H9 (cell line): ENCODE measurements around the gene CEACAM4. TPM values are rescaled to one million over a fixed set of nuclear protein-coding genes. Genes with fewer than 3 reads are reported as not detected.

Experiments used
- DNase-seq: peaks from one replicate; pipeline ENCODE4 v3.0.0-alpha.2; 2017
- H2AFZ ChIP-seq: one replicate; pipeline ENCODE4 v1.6.1; 2013; ENCODE audit warnings: mild to moderate bottlenecking, low read length, control low read depth, moderate library complexity
- H2AK5ac ChIP-seq: 2 replicates; pipeline ENCODE4 v1.6.1; 2013; ENCODE audit warnings: low read length, control low read depth, mixed read lengths; ENCODE audit not compliant: insufficient read length
- H2BK120ac ChIP-seq: one replicate; pipeline ENCODE4 v1.6.1; 2013; ENCODE audit warnings: low read depth, mild to moderate bottlenecking, low read length, control low read depth, inconsistent platforms; ENCODE audit not compliant: poor library complexity, severe bottlenecking
- H2BK12ac ChIP-seq: 2 replicates; pipeline ENCODE4 v1.6.1; 2013; ENCODE audit warnings: low read length, control low read depth, mixed read lengths, low read depth; ENCODE audit not compliant: insufficient read length
- H2BK15ac ChIP-seq: 2 replicates; pipeline ENCODE4 v1.6.1; 2013; ENCODE audit warnings: low read depth, low read length, control low read depth
- H2BK20ac ChIP-seq: one replicate; pipeline ENCODE4 v1.6.1; 2013; ENCODE audit warnings: low read depth, mild to moderate bottlenecking, low read length, control low read depth, inconsistent platforms; ENCODE audit not compliant: poor library complexity, severe bottlenecking
- H2BK5ac ChIP-seq: 2 replicates; pipeline ENCODE4 v1.6.1; 2013; ENCODE audit warnings: low read length, control low read depth, mixed read lengths; ENCODE audit not compliant: insufficient read length
- H3K14ac ChIP-seq: 2 replicates; pipeline ENCODE4 v1.6.1; 2013; ENCODE audit warnings: low read length, control low read depth; ENCODE audit not compliant: insufficient read depth
- H3K18ac ChIP-seq: 2 replicates; pipeline ENCODE4 v1.6.1; 2013; ENCODE audit warnings: low read depth, mild to moderate bottlenecking, mixed read lengths, low read length, control low read depth; ENCODE audit not compliant: insufficient read length
- H3K23ac ChIP-seq: 2 replicates; pipeline ENCODE4 v1.6.1; 2013; ENCODE audit warnings: low read length, control low read depth, mixed read lengths, low read depth; ENCODE audit not compliant: insufficient read length
- H3K23me2 ChIP-seq: 2 replicates; pipeline ENCODE4 v1.6.1; 2013; ENCODE audit warnings: low read depth, mild to moderate bottlenecking, mixed read lengths, low read length, control low read depth; ENCODE audit not compliant: insufficient read length, poor library complexity, severe bottlenecking
- H3K27ac ChIP-seq: 2 replicates; pipeline ENCODE4 v1.5.1; 2013; ENCODE audit warnings: low read length, control low read depth, mixed read lengths, low read depth; ENCODE audit not compliant: insufficient read length
- H3K27me3 ChIP-seq: 2 replicates; pipeline ENCODE4 v1.6.1; 2013; ENCODE audit warnings: low read length, control low read depth, inconsistent platforms; ENCODE audit not compliant: insufficient read depth
- H3K4ac ChIP-seq: 2 replicates; pipeline ENCODE4 v1.6.1; 2013; ENCODE audit warnings: low read depth, mild to moderate bottlenecking, control low read depth, inconsistent platforms, low read length, moderate library complexity
- H3K4me1 ChIP-seq: 2 replicates; pipeline ENCODE4 v1.6.1; 2013; ENCODE audit warnings: low read length, control low read depth, inconsistent platforms; ENCODE audit not compliant: insufficient read depth
- H3K4me2 ChIP-seq: 2 replicates; pipeline ENCODE4 v1.6.1; 2013; ENCODE audit warnings: low read length, control low read depth, mixed read lengths; ENCODE audit not compliant: insufficient read length, insufficient read depth
- H3K56ac ChIP-seq: 2 replicates; pipeline ENCODE4 v1.6.1; 2013; ENCODE audit warnings: low read depth, mild to moderate bottlenecking, mixed read lengths, low read length, control low read depth; ENCODE audit not compliant: insufficient read length
- H3K79me1 ChIP-seq: 2 replicates; pipeline ENCODE4 v1.6.1; 2013; ENCODE audit warnings: low read depth, mild to moderate bottlenecking, moderate library complexity, low read length, control low read depth, inconsistent platforms; ENCODE audit not compliant: insufficient read depth, poor library complexity, severe bottlenecking
- H3K79me2 ChIP-seq: 2 replicates; pipeline ENCODE4 v1.6.1; 2013; ENCODE audit warnings: low read length, control low read depth, inconsistent platforms; ENCODE audit not compliant: insufficient read depth
- H3K9ac ChIP-seq: 2 replicates; pipeline ENCODE4 v1.6.1; 2013; ENCODE audit warnings: low read length, control low read depth, mixed read lengths; ENCODE audit not compliant: insufficient read length; ENCODE audit errors: extremely low read depth
- H3K9me3 ChIP-seq: one replicate; pipeline ENCODE4 v1.6.1; 2013; ENCODE audit warnings: low read depth, low read length, inconsistent platforms; ENCODE audit not compliant: control insufficient read depth
- H3T11ph ChIP-seq: one replicate; pipeline ENCODE4 v1.6.1; 2013; ENCODE audit warnings: mild to moderate bottlenecking, low read length, control low read depth, inconsistent platforms
- H4K20me1 ChIP-seq: one replicate; pipeline ENCODE4 v1.6.1; 2013; ENCODE audit not compliant: control insufficient read depth, insufficient read length, insufficient read depth
- H4K5ac ChIP-seq: 2 replicates; pipeline ENCODE4 v1.6.1; 2013; ENCODE audit warnings: low read depth, mild to moderate bottlenecking, mixed read lengths, low read length, control low read depth; ENCODE audit not compliant: insufficient read length
- H4K8ac ChIP-seq: replicated peaks from 2 replicates; pipeline ENCODE4 v1.6.1; 2013; ENCODE audit warnings: low read length, control low read depth, mixed read lengths, low read depth; ENCODE audit not compliant: insufficient read length
- H4K91ac ChIP-seq: 2 replicates; pipeline ENCODE4 v1.6.1; 2013; ENCODE audit warnings: low read depth, mild to moderate bottlenecking, moderate library complexity, mixed read lengths, low read length, control low read depth; ENCODE audit not compliant: insufficient read length
- H3K27ac Mint-ChIP-seq, 3 experiments: 2 replicates in 2 of 3; 3 replicates in 1 of 3; pipeline ENCODE4 v1.8.0; 2020 to 2021; ENCODE audit warnings: mixed read lengths in 3 of 3, mild to moderate bottlenecking in 1 of 3, moderate library complexity in 1 of 3
- H3K27me3 Mint-ChIP-seq: 2 replicates; pipeline ENCODE4 v1.8.0; 2021; ENCODE audit warnings: low read depth, mild to moderate bottlenecking, moderate library complexity, mixed read lengths
- H3K36me3 Mint-ChIP-seq, 3 experiments: 2 replicates in 2 of 3; 3 replicates in 1 of 3; pipeline ENCODE4 v1.8.0; 2020 to 2021; ENCODE audit warnings: low read depth in 3 of 3, mixed read lengths in 3 of 3; ENCODE audit not compliant: insufficient read depth in 1 of 3
- H3K4me1 Mint-ChIP-seq, 2 experiments: 2 replicates each; pipeline ENCODE4 v1.8.0; 2020; ENCODE audit warnings: mixed read lengths in 2 of 2
- H3K4me3 Mint-ChIP-seq, 2 experiments: 2 replicates in 1 of 2; 3 replicates in 1 of 2; pipeline ENCODE4 v1.8.0; 2020 to 2021; ENCODE audit warnings: mild to moderate bottlenecking in 2 of 2, mixed read lengths in 2 of 2, moderate library complexity in 1 of 2
- H3K9me3 Mint-ChIP-seq, 2 experiments: 2 replicates in 1 of 2; 3 replicates in 1 of 2; pipeline ENCODE4 v1.8.0; 2020; ENCODE audit warnings: mild to moderate bottlenecking in 2 of 2, mixed read lengths in 2 of 2, moderate library complexity in 1 of 2
- WGBS: extraction: QIAGEN DNeasy Blood & Tissue Kit; methylation state at CpG from one replicate; pipeline ENCODE4 v1.1.7; 2013; ENCODE audit warnings: missing lambda C conversion rate, low lambda C conversion rate, mixed read lengths; ENCODE audit not compliant: insufficient read length; ENCODE audit errors: extremely low coverage; 5-methylcytosine and 5-hydroxymethylcytosine counted together
- total RNA-seq: library from RNA; stranded (reverse); gene quantifications from 2 replicates; pipeline ENCODE4 v1.2.1, GENCODE V29; 2021
- TF ChIP-seq, protein P1 (sequence below): fragments of 200-600 bp; sonication (generic); conservative IDR thresholded peaks from 3 replicates; pipeline ENCODE4 v1.8.0; 2021; ENCODE audit warnings: antibody characterized with exemption, mild to moderate bottlenecking

CEACAM4 gene
- total RNA-seq, 1 experiment from 2014 or later: not detected

GRCh38 chr19:41606215-41606837 lies 20.5 kb downstream of the CEACAM4 start:
- H3K23me2 ChIP-seq: no peaks in the 10 kb centered on the region
- H2BK15ac ChIP-seq: no peak overlapping the region
- H3K14ac ChIP-seq: no peak overlapping the region
- H3K27me3 Mint-ChIP-seq: no peaks in the 10 kb centered on the region
- H3K4me2 ChIP-seq: no peak overlapping the region
- H2BK20ac ChIP-seq: no peak overlapping the region
- no peak overlapping the region for H3K4me3 Mint-ChIP-seq
- H3K9ac ChIP-seq: no peak overlapping the region
- no peak overlapping the region for H2AFZ ChIP-seq
- TF ChIP-seq, protein P1, sequence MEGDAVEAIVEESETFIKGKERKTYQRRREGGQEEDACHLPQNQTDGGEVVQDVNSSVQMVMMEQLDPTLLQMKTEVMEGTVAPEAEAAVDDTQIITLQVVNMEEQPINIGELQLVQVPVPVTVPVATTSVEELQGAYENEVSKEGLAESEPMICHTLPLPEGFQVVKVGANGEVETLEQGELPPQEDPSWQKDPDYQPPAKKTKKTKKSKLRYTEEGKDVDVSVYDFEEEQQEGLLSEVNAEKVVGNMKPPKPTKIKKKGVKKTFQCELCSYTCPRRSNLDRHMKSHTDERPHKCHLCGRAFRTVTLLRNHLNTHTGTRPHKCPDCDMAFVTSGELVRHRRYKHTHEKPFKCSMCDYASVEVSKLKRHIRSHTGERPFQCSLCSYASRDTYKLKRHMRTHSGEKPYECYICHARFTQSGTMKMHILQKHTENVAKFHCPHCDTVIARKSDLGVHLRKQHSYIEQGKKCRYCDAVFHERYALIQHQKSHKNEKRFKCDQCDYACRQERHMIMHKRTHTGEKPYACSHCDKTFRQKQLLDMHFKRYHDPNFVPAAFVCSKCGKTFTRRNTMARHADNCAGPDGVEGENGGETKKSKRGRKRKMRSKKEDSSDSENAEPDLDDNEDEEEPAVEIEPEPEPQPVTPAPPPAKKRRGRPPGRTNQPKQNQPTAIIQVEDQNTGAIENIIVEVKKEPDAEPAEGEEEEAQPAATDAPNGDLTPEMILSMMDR: no peak
- no peak overlapping the region for H2BK120ac ChIP-seq
- H3K23ac ChIP-seq: no peak overlapping the region
- WGBS: no CpG with 5 or more reads among the region's 5 CpGs
- no peaks in the 10 kb centered on the region for H3K4me1 Mint-ChIP-seq
- no peak overlapping the region for H4K91ac ChIP-seq
- no peak overlapping the region for H3K56ac ChIP-seq
- H3K4ac ChIP-seq: no peak overlapping the region
- no peaks in the 10 kb centered on the region for H3K4me1 ChIP-seq
- peaks cover 30% of the 10 kb centered on the region for H3K9me3 ChIP-seq
- H4K20me1 ChIP-seq: no peaks in the 10 kb centered on the region
- H3K27ac ChIP-seq: no peak overlapping the region
- no peak overlapping the region for H3T11ph ChIP-seq
- no peak overlapping the region for H4K5ac ChIP-seq
- no peak overlapping the region for H2AK5ac ChIP-seq
- DNase-seq: no peak
- H2BK5ac ChIP-seq: no peak overlapping the region
- no peak overlapping the region for H3K18ac ChIP-seq
- no peak overlapping the region for H2BK12ac ChIP-seq
- peaks cover 89 to 92% of the 10 kb centered on the region in 2 experiments for H3K9me3 Mint-ChIP-seq
- H3K27me3 ChIP-seq: peaks cover 3% of the 10 kb centered on the region; the same call in 1 of the 2 replicates
- H4K8ac ChIP-seq: no peak overlapping the region
- no peaks in the 10 kb centered on the region for H3K79me2 ChIP-seq
- no peak overlapping the region for H3K27ac Mint-ChIP-seq
- no peaks in the 10 kb centered on the region for H3K79me1 ChIP-seq
- peaks cover 0 to 22% (median 10%) of the 10 kb centered on the region in 3 experiments; a peak in 5 of 7 replicates for H3K36me3 Mint-ChIP-seq
